ENCODE results near the gene MRPL21. TPM values are rescaled to one million over a fixed set of nuclear protein-coding genes. Genes with fewer than 3 reads are reported as not detected.
A peak's percentile ranks its signal among the peaks of the same experiment; 100 is the strongest.

The MRPL21 gene
- total RNA-seq, 1 experiment from 2014 or later: 82.3 TPM

DNA sequence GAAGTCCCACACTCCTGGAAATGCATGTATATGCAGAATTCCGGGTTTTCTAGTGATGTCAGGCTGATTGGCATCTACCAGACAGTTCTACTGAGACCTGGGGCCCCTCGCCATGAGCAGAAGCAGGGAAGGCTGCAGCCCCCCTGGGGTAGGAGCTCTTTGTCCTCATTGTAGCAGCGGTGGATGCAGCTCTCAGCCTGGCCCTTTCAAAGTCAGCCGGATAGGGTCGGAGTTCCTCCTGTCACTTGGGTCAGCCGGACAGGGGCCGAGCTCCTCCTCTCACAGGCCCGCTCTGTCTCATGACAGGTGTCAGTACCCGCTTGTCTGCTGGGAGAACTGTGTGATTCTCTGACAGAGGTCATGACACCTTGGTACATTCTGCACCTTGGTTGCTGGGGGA, 47.1 kb upstream of the MRPL21 start:
- TF ChIP-seq, protein P1, sequence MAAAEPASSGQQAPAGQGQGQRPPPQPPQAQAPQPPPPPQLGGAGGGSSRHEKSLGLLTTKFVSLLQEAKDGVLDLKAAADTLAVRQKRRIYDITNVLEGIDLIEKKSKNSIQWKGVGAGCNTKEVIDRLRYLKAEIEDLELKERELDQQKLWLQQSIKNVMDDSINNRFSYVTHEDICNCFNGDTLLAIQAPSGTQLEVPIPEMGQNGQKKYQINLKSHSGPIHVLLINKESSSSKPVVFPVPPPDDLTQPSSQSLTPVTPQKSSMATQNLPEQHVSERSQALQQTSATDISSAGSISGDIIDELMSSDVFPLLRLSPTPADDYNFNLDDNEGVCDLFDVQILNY (CRISPR knock-in tag; IDR thresholded peaks at IDR 0.05): no peak
- TF ChIP-seq, protein P2, sequence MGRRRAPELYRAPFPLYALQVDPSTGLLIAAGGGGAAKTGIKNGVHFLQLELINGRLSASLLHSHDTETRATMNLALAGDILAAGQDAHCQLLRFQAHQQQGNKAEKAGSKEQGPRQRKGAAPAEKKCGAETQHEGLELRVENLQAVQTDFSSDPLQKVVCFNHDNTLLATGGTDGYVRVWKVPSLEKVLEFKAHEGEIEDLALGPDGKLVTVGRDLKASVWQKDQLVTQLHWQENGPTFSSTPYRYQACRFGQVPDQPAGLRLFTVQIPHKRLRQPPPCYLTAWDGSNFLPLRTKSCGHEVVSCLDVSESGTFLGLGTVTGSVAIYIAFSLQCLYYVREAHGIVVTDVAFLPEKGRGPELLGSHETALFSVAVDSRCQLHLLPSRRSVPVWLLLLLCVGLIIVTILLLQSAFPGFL (CRISPR knock-in tag; IDR thresholded peaks at IDR 0.05; ENCODE audit: borderline replicate concordance): no peak
- TF ChIP-seq HMGA2 (CRISPR knock-in tag; IDR thresholded peaks at IDR 0.05) (no peak), ESRRA (CRISPR knock-in tag; IDR thresholded peaks at IDR 0.05; ENCODE audit: borderline replicate concordance) (no peak), SOX15 (CRISPR knock-in tag; IDR thresholded peaks at IDR 0.05) (no peak)
- POLR2A ChIA-PET: interaction anchor here (0.6 kb wide), 1 partner anchor 61 kb away, joined by 3 read pairs; no protein-coding TSS in a partner anchor
- CTCF ChIA-PET: interaction anchor here (0.6 to 2.4 kb wide), 31 partner anchors 10 to 692 kb away, joined by 3 to 24 read pairs (median 4); partner anchors contain the start of genes IGHMBP2, MRGPRF and TPCN2
- Mint-ChIP-seq H3K36me3 (no peaks in the 10 kb centered on the region), H3K4me3 (no peak overlapping the region), H3K27me3 (ENCODE audit: low read depth) (no peaks in the 10 kb centered on the region), H3K27ac (no peak overlapping the region; the same call in 1 of the 2 replicates), H3K9me3 (no peaks in the 10 kb centered on the region), H3K4me1 (peaks cover 26% of the 10 kb centered on the region)
- ATAC-seq (peak; percentile 53), DNase-seq (ENCODE audit: low spot score) (peak; percentile 36)

DNA sequence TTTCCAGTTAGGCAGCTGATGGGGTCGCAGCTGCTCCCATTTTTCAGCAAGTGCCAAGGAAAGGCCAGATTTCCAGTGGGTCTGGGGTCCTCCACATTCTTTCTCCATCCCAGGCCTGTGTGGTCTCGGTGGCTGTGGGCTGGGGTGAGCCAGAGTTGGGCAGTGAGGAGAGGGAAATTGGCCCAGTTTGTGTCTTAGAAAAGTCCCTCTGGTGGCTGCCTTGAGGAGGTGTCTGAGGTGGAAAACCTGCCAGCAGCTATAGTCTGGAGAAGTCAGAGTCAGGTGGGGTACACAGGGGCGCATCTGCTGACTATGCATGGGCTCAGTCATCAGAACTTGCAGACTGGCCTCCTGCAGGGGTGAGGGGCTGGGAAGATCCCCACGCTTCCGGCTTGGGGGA, 46.6 kb upstream of the MRPL21 start:
- no peaks in the 10 kb centered on the region for H3K27me3 Mint-ChIP-seq (ENCODE audit: low read depth)
- no peak for TF ChIP-seq CREM (CRISPR knock-in tag; IDR thresholded peaks at IDR 0.05)
- no peak for TF ChIP-seq ZNF416 (CRISPR knock-in tag; IDR thresholded peaks at IDR 0.05)
- TF ChIP-seq TEAD1 (CRISPR knock-in tag; IDR thresholded peaks at IDR 0.05): no peak
- TF ChIP-seq ZNF232 (CRISPR knock-in tag; IDR thresholded peaks at IDR 0.05): no peak
- TF ChIP-seq, protein P3, sequence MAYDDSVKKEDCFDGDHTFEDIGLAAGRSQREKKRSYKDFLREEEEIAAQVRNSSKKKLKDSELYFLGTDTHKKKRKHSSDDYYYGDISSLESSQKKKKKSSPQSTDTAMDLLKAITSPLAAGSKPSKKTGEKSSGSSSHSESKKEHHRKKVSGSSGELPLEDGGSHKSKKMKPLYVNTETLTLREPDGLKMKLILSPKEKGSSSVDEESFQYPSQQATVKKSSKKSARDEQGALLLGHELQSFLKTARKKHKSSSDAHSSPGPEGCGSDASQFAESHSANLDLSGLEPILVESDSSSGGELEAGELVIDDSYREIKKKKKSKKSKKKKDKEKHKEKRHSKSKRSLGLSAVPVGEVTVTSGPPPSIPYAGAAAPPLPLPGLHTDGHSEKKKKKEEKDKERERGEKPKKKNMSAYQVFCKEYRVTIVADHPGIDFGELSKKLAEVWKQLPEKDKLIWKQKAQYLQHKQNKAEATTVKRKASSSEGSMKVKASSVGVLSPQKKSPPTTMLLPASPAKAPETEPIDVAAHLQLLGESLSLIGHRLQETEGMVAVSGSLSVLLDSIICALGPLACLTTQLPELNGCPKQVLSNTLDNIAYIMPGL (CRISPR knock-in tag; IDR thresholded peaks at IDR 0.05): no peak
- TF ChIP-seq, protein P4, sequence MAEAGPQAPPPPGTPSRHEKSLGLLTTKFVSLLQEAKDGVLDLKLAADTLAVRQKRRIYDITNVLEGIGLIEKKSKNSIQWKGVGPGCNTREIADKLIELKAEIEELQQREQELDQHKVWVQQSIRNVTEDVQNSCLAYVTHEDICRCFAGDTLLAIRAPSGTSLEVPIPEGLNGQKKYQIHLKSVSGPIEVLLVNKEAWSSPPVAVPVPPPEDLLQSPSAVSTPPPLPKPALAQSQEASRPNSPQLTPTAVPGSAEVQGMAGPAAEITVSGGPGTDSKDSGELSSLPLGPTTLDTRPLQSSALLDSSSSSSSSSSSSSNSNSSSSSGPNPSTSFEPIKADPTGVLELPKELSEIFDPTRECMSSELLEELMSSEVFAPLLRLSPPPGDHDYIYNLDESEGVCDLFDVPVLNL (CRISPR knock-in tag; IDR thresholded peaks at IDR 0.05; ENCODE audit: borderline replicate concordance, low read depth): no peak
- TF ChIP-seq, protein P5, sequence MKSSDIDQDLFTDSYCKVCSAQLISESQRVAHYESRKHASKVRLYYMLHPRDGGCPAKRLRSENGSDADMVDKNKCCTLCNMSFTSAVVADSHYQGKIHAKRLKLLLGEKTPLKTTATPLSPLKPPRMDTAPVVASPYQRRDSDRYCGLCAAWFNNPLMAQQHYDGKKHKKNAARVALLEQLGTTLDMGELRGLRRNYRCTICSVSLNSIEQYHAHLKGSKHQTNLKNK (CRISPR knock-in tag; IDR thresholded peaks at IDR 0.05): no peak
- no peak for TF ChIP-seq OVOL2 (CRISPR knock-in tag; IDR thresholded peaks at IDR 0.05; ENCODE audit: borderline replicate concordance)
- no peaks in the 10 kb centered on the region for H3K9me3 Mint-ChIP-seq
- no peak overlapping the region for H3K4me3 Mint-ChIP-seq
- H3K36me3 Mint-ChIP-seq: no peaks in the 10 kb centered on the region
- ATAC-seq (peak; percentile 93), DNase-seq (ENCODE audit: low spot score) (peak; percentile 43)
- CTCF ChIA-PET: interaction anchor here (0.6 to 2.4 kb wide), 31 partner anchors 10 to 693 kb away, joined by 3 to 24 read pairs (median 4); partner anchors contain the start of genes IGHMBP2, MRGPRF and TPCN2
- H3K4me1 Mint-ChIP-seq: peaks cover 23% of the 10 kb centered on the region
- peak overlapping the region; percentile 76; the same call in 1 of the 2 replicates for H3K27ac Mint-ChIP-seq
- POLR2A ChIA-PET: interaction anchor here (0.6 kb wide), 1 partner anchor 62 kb away, joined by 3 read pairs; no protein-coding TSS in a partner anchor

DNA sequence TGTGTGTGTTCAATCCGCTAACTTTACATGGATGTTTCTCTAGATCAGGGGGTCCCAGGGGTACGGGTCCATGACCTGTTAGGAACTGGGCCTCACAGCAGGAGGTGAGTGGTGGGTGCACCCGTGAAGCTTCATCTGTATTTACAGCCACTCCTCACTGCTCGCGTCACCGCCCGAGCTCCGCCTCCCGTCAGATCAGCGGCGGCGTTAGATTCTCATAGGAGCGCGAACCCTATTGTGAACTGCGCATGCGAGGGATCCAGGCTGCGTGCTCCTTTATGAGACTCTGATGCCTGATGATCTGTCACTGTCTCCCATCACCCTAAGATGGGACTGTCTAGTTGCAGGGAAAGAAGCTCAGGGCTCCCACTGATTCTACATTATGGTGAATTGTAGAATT, 45.3 kb upstream of the MRPL21 start:
- Mint-ChIP-seq H3K27ac (no peak overlapping the region), H3K9me3 (no peaks in the 10 kb centered on the region), H3K4me3 (no peak overlapping the region), H3K27me3 (ENCODE audit: low read depth) (no peaks in the 10 kb centered on the region), H3K36me3 (no peaks in the 10 kb centered on the region), H3K4me1 (peaks cover 18% of the 10 kb centered on the region)
- ATAC-seq: no peak
- DNase-seq (ENCODE audit: low spot score): no peak
- POLR2A ChIA-PET: no interaction called here
- CTCF ChIA-PET: interaction anchor here (1.7 kb wide), 1 partner anchor 95 kb away, joined by 11 read pairs; no protein-coding TSS in a partner anchor
- TF ChIP-seq, protein P6, sequence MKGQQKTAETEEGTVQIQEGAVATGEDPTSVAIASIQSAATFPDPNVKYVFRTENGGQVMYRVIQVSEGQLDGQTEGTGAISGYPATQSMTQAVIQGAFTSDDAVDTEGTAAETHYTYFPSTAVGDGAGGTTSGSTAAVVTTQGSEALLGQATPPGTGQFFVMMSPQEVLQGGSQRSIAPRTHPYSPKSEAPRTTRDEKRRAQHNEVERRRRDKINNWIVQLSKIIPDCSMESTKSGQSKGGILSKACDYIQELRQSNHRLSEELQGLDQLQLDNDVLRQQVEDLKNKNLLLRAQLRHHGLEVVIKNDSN (CRISPR knock-in tag; IDR thresholded peaks at IDR 0.05): no peak
- TF ChIP-seq FOXK1 (CRISPR knock-in tag; IDR thresholded peaks at IDR 0.05) (no peak), ETV6 (CRISPR knock-in tag; IDR thresholded peaks at IDR 0.05) (no peak), FOXP1 (CRISPR knock-in tag; IDR thresholded peaks at IDR 0.05; ENCODE audit: borderline replicate concordance) (no peak)
- TF ChIP-seq, protein P2 (CRISPR knock-in tag; IDR thresholded peaks at IDR 0.05; ENCODE audit: borderline replicate concordance): no peak
- TF ChIP-seq, protein P4 (CRISPR knock-in tag; IDR thresholded peaks at IDR 0.05; ENCODE audit: borderline replicate concordance, low read depth): no peak
- TF ChIP-seq, protein P7, sequence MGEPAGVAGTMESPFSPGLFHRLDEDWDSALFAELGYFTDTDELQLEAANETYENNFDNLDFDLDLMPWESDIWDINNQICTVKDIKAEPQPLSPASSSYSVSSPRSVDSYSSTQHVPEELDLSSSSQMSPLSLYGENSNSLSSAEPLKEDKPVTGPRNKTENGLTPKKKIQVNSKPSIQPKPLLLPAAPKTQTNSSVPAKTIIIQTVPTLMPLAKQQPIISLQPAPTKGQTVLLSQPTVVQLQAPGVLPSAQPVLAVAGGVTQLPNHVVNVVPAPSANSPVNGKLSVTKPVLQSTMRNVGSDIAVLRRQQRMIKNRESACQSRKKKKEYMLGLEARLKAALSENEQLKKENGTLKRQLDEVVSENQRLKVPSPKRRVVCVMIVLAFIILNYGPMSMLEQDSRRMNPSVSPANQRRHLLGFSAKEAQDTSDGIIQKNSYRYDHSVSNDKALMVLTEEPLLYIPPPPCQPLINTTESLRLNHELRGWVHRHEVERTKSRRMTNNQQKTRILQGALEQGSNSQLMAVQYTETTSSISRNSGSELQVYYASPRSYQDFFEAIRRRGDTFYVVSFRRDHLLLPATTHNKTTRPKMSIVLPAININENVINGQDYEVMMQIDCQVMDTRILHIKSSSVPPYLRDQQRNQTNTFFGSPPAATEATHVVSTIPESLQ (CRISPR knock-in tag; IDR thresholded peaks at IDR 0.05): no peak
